CD4-positive, alpha-beta T cell treated with Interleukin-2 at 100 ng/mL for 4 hours (primary cell): Measurements from ENCODE around the gene RMI2.

Experiments used
- DNase-seq: peaks from one replicate; pipeline ENCODE4 v3.0.0-alpha.2; 2020; ENCODE audit warnings: low spot score

Gene RMI2

GRCh38 chr16:11328172-11329070 lies 16.8 kb upstream of the RMI2 start:
- peak; percentile 67 for DNase-seq

- DNase-seq, result peak; percentile 20
Observed at GRCh38 chr16:11329071-11329491, 16.2 kb upstream of the RMI2 start.

DNA sequence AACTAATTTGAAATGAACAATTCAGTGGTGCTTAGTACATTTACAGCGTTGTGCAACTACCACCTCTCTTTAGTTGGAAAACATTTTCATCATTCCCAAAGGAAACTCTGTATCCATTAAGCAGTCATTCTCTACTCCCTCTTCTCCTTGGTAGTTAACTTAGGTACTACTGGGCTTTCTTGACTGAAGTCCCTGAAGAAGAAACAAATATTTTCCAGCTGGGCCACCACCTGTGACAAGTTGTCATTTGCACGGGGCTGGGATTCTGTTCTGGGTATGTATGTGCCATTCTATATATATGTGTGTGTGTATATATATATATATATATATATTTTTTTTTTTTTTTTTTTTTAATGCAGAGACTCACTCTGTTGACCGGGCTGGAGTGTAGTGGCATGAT lies 15.4 kb upstream of the RMI2 start:
- DNase-seq, result no peak

GRCh38 chr16:11330526-11331237 lies 14.6 kb upstream of the RMI2 start:
- DNase-seq, result no peak

GRCh38 chr16:11331967-11332366 lies 13.3 kb upstream of the RMI2 start:
- DNase-seq, result no peak

- no peak for DNase-seq
Observed at GRCh38 chr16:11333010-11333409, 12.2 kb upstream of the RMI2 start.

GRCh38 chr16:11333702-11334101 lies 11.6 kb upstream of the RMI2 start:
- DNase-seq, result no peak

GRCh38 chr16:11334831-11335404 lies 10.3 kb upstream of the RMI2 start:
- DNase-seq, result no peak

- DNase-seq, result no peak
Observed at GRCh38 chr16:11339075-11339474, 6.2 kb upstream of the RMI2 start.

- no peak for DNase-seq
Observed at GRCh38 chr16:11340710-11341109, 4.5 kb upstream of the RMI2 start.

- DNase-seq, result no peak
Observed at GRCh38 chr16:11341371-11341770, 3.9 kb upstream of the RMI2 start.

DNA sequence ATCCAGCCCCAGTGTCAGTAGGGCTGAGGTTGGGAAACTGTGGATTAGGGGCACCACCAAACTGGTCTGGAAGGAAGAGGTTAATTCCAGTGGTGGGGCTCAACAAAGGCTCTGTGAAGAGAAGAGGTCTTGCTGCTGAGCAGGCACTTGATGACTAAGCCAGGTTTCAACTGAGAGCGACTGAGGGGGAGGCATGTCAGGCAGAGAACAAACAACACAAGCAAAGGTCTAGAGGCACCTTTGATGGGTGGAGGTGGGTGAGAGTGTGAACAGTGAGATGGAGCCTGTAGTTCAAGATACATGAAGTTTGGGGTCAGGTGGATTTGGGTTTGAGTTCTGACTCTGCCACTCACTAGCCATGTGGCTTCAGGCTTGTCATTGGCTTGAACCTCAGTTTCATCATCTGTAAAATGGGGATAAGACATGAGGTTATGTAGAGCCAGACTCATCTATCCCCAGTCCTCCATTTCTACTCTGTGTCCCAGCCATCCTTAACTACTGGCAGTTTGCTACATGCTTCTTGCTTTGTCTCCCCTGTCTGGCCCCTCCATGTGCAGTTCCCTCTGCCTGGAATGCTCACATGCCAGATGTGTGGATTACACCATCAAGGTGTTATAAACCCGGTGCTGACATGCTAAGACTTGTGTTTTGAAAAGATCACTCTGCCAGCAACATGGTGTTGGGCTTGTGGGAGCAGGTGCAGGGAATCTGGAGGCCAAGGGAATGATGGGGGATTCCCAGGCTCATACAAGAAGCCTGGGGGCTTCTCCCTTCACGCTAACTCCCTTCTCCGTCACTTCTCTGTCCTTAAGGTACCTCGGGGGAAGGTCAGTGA lies 3.0 kb upstream of the RMI2 start:
- no peak for DNase-seq

DNA sequence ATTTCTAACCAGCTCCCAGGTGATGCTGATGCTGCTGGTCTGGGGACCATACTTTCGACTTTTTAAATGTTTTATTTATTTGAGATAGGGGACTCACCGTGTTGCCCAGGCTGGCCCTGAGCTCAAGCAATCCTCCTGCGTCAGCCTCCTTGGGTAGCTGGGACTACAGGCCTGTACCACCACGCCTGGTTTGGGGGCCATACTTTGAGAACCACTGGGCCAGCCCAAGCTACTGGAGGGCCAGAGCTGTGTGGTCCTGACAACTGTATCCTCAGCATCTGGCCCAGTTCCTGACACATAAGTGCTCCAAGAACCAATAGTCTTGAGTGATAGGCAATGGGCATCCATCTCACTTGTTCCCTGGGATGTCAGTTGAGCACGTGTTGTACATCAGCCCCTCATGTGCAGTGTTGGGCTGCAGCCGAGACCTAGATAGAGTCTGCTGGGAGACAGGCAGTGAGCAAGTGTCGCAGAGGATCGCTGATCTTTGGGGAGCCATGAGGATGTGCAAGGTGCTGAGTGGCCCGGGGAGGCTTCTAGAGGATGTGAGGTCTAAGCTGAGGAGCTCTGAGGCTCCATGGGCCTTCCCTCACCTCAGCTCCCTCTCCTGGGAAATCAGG lies 1.6 kb downstream of the RMI2 start:
- no peak for DNase-seq

GRCh38 chr16:11347831-11348230 lies 2.6 kb downstream of the RMI2 start:
- no peak for DNase-seq

- no peak for DNase-seq
Observed at GRCh38 chr16:11348737-11349598, 3.7 kb downstream of the RMI2 start.

DNA sequence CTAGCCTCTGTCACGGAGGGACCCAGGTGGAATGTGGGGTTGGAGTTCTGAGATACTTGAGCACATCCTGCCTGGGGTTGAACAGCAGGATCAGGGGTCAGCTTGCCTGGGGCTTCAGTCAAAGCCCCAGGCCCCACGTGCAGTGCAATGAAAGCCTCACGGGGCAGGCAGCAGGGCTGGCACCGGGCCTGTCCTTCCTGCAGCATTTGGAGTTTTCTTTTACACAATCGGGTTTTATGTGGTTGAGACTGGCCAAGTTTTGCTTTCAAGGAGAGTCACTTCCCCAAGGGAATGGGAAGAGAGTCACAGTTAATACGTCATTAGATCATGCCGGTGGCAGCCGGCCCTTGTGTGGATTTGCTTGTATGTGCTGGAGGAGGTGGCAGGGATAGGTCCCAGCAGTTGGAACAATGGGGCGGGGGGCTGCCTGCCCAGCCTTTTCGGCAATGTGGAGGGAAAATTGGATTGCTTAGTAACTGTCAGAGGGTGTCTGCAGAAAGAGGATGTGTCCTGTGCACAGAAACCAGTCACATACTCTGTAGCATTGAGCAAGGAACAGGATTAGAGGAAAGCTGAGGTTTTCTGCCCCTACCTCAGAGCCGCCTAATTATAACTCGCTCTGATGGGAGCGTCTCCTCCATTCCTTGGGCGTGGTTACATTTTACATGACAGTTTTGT lies 4.5 kb downstream of the RMI2 start:
- no peak for DNase-seq

- DNase-seq, result no peak
Observed at GRCh38 chr16:11350519-11350918, 5.3 kb downstream of the RMI2 start.

DNA sequence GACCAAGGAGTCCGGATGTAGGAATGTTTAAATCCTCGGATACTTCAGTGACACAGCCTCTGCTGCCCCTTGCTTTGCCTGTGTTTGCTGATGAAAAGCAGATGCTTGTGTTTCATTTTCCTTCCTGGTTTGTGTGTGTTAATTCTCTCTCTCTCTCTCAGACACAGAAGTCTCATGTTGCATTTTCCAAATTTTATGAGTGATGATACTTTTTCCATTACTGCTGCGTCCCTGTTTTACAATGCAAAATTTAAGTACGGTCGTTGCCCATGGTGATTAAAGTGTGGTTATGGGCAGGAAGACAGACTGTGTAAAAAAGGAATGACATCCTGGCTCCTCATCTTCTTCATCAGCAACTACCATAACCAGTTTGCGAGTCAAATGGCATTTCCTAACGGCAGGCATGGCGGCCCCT lies 5.7 kb downstream of the RMI2 start:
- no peak for DNase-seq

DNA sequence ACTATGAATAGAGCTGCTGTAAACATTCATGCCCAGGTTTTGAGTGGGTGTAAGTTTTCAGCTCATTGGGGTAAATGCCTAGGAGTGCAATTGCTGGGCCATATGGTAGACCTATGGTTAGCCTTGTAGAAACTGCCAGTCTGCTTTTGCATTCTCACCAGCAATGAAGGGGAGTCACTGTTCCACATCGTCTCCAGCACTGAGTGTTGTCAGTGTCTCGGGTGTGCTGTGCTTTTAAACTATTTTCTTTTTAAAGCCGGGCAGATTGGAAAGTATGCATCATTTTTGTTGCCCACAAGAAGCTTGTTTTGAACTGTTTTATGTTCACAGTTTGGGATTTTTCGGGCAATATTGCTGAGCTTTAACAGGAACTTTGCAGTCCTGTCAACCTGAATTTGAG lies 7.9 kb downstream of the RMI2 start:
- no peak for DNase-seq

- DNase-seq, result no peak
Observed at GRCh38 chr16:11354407-11354732, 9.1 kb downstream of the RMI2 start.
